ENCODE measurements around the gene ATG10.

- TF ChIP-seq, protein P1, sequence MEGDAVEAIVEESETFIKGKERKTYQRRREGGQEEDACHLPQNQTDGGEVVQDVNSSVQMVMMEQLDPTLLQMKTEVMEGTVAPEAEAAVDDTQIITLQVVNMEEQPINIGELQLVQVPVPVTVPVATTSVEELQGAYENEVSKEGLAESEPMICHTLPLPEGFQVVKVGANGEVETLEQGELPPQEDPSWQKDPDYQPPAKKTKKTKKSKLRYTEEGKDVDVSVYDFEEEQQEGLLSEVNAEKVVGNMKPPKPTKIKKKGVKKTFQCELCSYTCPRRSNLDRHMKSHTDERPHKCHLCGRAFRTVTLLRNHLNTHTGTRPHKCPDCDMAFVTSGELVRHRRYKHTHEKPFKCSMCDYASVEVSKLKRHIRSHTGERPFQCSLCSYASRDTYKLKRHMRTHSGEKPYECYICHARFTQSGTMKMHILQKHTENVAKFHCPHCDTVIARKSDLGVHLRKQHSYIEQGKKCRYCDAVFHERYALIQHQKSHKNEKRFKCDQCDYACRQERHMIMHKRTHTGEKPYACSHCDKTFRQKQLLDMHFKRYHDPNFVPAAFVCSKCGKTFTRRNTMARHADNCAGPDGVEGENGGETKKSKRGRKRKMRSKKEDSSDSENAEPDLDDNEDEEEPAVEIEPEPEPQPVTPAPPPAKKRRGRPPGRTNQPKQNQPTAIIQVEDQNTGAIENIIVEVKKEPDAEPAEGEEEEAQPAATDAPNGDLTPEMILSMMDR (IDR thresholded peaks at IDR 0.05) = no peak
- TF ChIP-seq POLR2A (IDR thresholded peaks at IDR 0.05) = no peak
These were observed 272.3 kb downstream of the ATG10 start for GRCh38 chr5:82244151-82244550.

Measured in lower leg skin (tissue), 3 donors.